Kidney capillary endothelial cell (primary cell): Measurements from ENCODE around the gene LDLRAD3.
A peak's percentile ranks its signal among the peaks of the same experiment; 100 is the strongest.
"Not testable (repeated sequence)": the region's sequence is repeated elsewhere in the genome, so short reads cannot be mapped to it uniquely, and the experiment has no call there.

Experiments
- DNase-seq: peaks from one replicate; pipeline ENCODE4 v3.0.0-alpha.2; 2018; ENCODE audit warnings: low spot score

LDLRAD3 gene, protein sequence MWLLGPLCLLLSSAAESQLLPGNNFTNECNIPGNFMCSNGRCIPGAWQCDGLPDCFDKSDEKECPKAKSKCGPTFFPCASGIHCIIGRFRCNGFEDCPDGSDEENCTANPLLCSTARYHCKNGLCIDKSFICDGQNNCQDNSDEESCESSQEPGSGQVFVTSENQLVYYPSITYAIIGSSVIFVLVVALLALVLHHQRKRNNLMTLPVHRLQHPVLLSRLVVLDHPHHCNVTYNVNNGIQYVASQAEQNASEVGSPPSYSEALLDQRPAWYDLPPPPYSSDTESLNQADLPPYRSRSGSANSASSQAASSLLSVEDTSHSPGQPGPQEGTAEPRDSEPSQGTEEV

GRCh38 chr11:35943713-35944502 is at the start of gene LDLRAD3:
Gene LDLRAD3, plus strand, starts transcription at chr11:35944062. Its CDS starts 37 bp downstream, at chr11:35944099.
- no peak for DNase-seq

DNA sequence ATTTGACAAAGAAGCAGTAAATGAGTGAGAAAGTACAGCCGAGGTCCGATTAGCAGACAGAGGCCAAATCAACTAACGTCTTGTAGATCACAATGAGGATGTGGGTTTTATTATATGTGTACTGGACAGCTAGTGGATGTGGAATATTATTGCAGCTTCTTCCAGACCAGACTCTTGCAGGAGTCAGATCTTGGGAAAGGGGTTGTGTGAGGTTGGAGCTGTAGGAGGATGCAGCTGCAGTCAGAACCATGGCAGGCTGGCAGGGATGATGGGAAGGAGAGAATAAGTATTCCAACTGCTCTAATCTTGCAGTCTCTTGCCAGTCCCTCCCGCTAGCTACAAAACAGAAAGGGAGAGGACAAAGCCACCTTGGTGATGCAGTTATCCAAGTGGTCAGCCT is 46.8 kb upstream of the LDLRAD3 start:
- no peak for DNase-seq

GRCh38 chr11:35902961-35903360 is 40.9 kb upstream of the LDLRAD3 start:
- no peak for DNase-seq

DNA sequence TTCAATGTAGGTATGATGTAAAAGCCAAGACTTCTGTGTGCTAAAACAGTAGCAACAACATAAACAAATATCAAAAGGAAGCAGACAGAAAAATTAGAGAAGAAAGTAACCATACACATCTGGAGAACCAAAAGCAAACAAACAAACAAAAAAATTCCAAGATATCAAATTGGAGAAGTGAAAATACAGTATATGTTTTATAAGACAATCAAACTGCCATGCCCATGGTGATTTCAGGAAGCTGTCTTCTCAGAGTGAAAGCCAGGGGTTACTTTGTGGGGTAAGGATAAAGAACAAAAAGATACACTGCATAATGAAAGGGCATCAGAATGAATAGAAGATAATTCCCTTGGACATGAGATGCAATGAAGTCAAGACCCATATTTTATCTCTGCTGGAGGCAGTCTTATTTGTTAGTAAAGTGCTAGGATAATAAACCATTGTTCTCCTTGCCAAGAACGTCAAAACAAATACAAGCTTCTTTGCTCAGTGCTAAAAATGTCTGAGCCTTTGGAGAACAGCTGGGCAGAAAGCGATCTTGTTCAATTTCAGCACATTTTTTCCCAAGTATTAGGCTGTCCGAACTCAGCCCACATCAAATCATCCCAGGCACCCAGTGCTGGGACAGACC is 38.1 kb upstream of the LDLRAD3 start:
- DNase-seq: no peak

DNA sequence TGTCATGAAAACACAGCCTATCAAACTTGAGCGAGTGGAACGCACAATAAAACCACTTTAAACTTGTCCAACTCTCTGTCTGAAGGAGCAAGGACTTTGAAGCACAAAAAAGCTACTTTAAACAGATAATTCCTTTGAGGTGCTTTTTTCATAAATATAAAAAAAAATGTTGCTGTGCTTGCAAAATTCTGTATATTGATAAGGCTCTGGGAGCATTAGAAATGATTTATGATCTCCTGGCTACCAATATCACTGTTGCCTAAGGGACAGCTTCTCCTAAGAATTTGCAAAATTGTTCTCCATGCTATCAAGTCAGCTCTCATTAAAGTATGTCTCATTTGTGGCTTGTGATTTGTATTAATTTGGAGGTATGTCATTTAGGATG is 37.6 kb upstream of the LDLRAD3 start:
- DNase-seq: no peak

- no peak for DNase-seq
Observed at GRCh38 chr11:35906681-35907080, 37.2 kb upstream of the LDLRAD3 start.

- peak; percentile 52 for DNase-seq
Observed at GRCh38 chr11:35907648-35908431, 36.0 kb upstream of the LDLRAD3 start.

GRCh38 chr11:35908432-35908771 is 35.5 kb upstream of the LDLRAD3 start:
- DNase-seq: not testable (repeated sequence)

DNA sequence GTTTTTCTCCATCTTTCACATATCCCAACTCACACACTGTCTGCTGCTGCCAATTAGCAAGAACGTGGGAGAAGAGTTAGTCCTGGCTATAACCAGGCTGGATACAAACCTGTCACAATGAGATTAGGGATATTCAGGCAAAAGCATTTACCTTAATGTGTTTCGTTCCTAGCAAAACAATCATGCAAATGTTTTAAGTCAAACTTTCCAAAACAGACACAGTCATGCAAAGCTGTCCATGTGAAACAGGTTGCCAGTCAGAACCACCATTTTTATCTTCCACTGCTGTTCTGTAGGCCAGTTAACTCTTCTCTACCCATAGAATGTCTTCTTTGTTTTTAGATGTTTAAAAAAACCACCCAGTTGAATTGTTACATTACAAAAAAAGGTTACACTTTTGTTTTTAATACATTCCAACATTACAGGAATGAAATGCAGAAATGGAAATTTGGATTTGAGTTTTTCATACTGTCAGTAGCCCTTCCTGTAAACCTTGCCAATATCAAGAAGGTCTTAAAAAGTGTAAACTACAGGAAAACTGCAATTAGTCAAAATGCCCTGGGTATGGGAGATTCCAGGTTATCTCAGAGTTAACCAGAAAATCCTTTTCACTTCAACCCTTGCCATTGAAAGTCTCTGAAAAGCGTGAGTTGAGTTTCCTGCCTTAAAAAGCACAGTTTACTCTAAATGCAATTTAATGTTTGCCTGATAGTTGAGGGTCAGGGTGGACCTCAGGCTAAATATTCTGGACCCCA is 34.2 kb upstream of the LDLRAD3 start:
- no peak for DNase-seq

DNA sequence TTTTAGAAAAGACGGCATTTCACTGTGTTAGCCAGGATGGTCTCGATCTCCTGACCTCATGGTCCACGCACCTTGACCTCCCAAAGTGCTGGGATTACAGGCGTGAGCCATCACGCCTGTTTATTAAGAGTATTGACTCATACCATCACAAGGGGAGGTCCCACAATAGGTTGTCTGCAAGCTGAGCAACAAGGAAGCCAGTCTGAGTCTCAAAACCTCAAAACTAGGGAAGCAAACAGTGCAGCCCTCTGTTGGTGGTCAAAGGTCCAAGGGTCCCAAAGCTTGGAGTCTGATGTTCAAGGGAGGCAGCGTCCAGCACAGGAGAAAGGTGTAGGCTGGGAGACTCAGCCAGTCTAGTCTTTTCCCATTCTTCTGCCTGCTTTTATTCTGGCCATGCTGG is 32.8 kb upstream of the LDLRAD3 start:
- no peak for DNase-seq

DNA sequence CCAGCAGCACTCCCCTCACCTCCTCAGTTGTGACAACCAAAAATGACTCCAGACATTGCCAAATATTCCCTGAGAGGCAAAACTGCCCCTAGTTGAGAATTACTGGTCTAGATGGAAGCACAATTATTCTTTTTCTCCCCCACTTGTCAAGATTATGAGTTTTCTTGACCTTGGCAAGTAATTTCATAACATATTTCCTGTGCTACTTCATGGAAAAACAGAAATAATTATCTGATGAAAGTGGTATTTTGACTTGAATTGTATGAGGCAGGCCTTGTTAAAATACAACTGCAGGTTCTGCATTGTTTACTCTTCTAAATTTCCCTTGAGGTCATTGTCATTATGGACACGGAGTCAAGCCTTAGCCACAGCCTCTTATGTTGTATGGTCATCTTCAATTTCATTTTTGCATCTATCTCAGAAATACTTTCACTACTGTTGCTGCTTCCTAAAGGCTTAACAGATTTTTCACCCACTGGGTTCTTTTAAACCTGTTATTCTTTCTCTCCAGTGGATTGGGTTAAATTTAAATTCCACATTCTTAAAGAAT is 32.2 kb upstream of the LDLRAD3 start:
- no peak for DNase-seq

DNA sequence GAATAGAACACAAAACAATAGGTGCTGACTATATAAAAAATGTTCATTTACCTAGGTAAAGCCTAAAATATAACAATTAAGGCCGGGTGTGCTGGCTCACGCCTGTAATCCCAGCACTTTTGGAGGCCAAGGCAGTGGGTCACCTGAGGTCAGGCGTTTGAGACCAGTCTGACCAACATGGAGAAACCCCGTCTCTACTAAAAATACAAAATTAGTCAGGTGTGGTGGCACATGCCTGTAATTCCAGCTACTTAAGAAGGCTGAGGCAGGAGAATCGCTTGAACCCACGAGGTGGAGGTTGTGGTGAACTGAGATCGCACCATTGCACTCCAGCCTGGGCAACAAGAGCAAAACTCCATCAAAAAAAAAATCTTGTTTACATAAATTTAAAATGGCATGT is 31.4 kb upstream of the LDLRAD3 start:
- DNase-seq: not testable (repeated sequence)

GRCh38 chr11:35912883-35913624 is 30.8 kb upstream of the LDLRAD3 start:
- no peak for DNase-seq

DNA sequence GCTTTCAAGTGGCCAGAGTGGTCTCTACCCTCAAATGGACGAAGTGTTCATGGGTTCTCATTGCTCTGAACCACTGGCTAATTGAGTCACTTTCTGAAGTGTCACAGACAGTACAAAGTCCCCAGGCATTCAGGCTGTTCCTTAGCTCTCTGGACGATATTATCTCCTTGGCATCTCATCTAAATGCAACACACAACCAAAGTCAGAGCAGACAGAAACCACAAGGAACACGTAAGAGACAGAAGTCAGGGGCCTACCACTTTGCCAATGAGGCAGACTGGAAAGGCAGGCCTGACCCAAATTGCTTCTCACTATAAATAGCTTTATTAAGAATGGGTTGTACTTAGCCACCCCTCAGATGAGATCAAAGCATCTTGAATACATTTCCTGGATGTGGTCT is 29.0 kb upstream of the LDLRAD3 start:
- DNase-seq: no peak

DNA sequence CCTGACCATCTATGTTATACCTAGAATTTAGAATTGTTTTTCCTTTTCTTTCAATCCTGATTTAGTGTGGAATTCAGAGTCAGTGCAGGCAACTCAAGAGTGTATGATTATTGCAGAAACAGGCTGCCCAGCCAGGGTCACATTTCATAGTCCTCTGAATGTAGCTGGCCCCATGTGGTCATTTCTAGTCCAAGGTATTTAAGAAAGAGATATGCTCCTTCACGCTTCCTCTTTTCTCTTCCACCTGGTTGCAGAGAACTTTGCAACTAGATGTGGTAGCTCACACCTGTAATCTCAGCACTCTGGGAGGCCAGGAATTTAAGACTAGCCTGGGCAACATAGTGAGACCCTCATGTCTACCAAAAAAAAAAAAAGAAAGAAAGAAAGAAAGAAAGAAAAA is 27.6 kb upstream of the LDLRAD3 start:
- no peak for DNase-seq

GRCh38 chr11:35917676-35918075 is 26.2 kb upstream of the LDLRAD3 start:
- DNase-seq: no peak

- no peak for DNase-seq
Observed at GRCh38 chr11:35918716-35919115, 25.1 kb upstream of the LDLRAD3 start.

DNA sequence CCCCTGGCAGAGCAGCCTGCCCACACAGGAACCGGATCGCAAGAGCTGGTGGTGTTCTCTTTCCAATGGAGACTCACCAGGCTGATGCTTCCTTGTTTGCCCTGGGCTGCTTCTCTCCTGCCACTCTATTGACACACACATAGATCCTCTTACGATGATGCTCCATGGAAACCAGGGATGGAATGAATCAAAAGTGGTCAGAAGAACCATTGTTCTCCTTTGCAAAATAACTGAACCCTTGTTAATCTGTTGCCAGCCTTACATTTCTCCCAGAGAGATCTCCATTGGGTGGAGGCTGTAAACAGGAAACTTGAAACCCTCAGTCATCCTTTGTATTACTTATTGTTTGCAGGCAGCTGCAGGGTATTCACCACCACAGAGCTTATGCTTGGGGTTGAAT is 24.6 kb upstream of the LDLRAD3 start:
- DNase-seq: peak; percentile 61

DNA sequence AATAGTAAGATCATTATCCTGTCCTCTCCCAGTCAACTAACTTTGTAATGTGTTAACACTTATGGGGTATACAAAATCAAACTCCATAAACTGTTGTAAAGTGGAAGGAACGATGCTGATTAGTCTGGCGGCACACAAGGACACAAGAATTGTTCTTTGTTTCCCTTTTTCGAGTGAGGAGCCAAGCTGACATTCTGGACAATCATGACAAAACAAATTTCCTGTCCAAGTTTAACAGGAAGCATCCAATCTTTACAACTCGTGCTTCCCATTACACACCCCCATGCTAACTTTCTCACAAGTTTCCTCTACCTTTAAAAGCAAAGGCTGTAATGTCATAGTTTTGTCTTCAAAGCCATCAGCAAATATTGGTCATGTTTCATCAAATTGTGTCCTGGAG is 20.4 kb upstream of the LDLRAD3 start:
- peak; percentile 70 for DNase-seq

GRCh38 chr11:35924811-35925210 is 19.1 kb upstream of the LDLRAD3 start:
- no peak for DNase-seq

DNA sequence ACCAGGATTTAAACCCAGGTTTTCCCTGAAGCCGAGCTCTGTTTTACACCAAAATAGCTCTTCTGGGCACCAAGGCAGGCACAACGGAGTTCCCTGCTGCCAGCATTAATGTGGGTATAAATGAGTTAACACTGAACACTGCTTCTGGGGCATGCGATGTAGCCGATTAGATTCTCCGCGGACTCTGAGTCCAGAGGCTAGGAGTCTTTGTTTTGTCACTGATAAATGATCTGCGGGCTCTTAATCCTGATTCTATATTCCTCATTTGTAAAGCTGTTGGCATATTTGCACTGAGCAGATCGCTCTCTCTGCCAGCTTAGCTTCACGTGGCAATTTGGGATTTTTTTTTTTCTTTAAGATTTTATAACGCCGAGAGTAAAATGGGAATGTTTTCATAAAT is 16.8 kb upstream of the LDLRAD3 start:
- no peak for DNase-seq
